Chondrocyte (in vitro differentiated cells): ENCODE results near the gene MSX1. TPM values are rescaled to one million over a fixed set of nuclear protein-coding genes. Genes with fewer than 3 reads are reported as not detected.

Source experiments
- DNase-seq: peaks from one replicate; pipeline ENCODE4 v3.0.0; 2021; ENCODE audit warnings: mixed read lengths, low spot score
- H3K27ac Mint-ChIP-seq: one replicate; pipeline ENCODE4 v1.8.0; 2021; ENCODE audit warnings: mild to moderate bottlenecking, moderate library complexity, mixed read lengths; ENCODE audit not compliant: unreplicated experiment
- H3K27me3 Mint-ChIP-seq: 2 replicates; pipeline ENCODE4 v1.8.0; 2021; ENCODE audit warnings: low read depth, mixed read lengths
- H3K36me3 Mint-ChIP-seq: 2 replicates; pipeline ENCODE4 v1.8.0; 2021; ENCODE audit warnings: low read depth, mixed read lengths
- H3K4me1 Mint-ChIP-seq: 2 replicates; pipeline ENCODE4 v1.8.0; 2021; ENCODE audit warnings: low read depth, mild to moderate bottlenecking, mixed read lengths
- H3K4me3 Mint-ChIP-seq: one replicate; pipeline ENCODE4 v1.8.0; 2021; ENCODE audit warnings: mild to moderate bottlenecking, moderate library complexity, mixed read lengths; ENCODE audit not compliant: unreplicated experiment
- H3K9me3 Mint-ChIP-seq: 2 replicates; pipeline ENCODE4 v1.8.0; 2021; ENCODE audit warnings: low read depth, mixed read lengths
- total RNA-seq: library from RNA; stranded (reverse); gene quantifications from 3 replicates; pipeline ENCODE4 v1.2.1, GENCODE V29; 2021
- TF ChIP-seq, protein P1 (sequence below): fragments of 200-600 bp; sonication (generic); IDR thresholded peaks from 2 replicates; pipeline ENCODE4 v1.5.0; 2021; ENCODE audit warnings: antibody characterized with exemption, mild to moderate bottlenecking, moderate library complexity

The MSX1 gene
- total RNA-seq, 1 donor from 2014 or later: 4.8 TPM

GRCh38 chr4:4887426-4887825 lies 28.0 kb downstream of the MSX1 start:
- no peak for DNase-seq
- Mint-ChIP-seq H3K4me1 (peaks cover 6% of the 10 kb centered on the region), H3K9me3 (no peaks in the 10 kb centered on the region), H3K27ac (no peak overlapping the region), H3K36me3 (no peaks in the 10 kb centered on the region), H3K27me3 (peaks cover 45% of the 10 kb centered on the region), H3K4me3 (no peak overlapping the region)
- TF ChIP-seq, protein P1, sequence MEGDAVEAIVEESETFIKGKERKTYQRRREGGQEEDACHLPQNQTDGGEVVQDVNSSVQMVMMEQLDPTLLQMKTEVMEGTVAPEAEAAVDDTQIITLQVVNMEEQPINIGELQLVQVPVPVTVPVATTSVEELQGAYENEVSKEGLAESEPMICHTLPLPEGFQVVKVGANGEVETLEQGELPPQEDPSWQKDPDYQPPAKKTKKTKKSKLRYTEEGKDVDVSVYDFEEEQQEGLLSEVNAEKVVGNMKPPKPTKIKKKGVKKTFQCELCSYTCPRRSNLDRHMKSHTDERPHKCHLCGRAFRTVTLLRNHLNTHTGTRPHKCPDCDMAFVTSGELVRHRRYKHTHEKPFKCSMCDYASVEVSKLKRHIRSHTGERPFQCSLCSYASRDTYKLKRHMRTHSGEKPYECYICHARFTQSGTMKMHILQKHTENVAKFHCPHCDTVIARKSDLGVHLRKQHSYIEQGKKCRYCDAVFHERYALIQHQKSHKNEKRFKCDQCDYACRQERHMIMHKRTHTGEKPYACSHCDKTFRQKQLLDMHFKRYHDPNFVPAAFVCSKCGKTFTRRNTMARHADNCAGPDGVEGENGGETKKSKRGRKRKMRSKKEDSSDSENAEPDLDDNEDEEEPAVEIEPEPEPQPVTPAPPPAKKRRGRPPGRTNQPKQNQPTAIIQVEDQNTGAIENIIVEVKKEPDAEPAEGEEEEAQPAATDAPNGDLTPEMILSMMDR: no peak

- Mint-ChIP-seq H3K27ac (no peak overlapping the region), H3K27me3 (peaks cover 50% of the 10 kb centered on the region), H3K4me1 (no peaks in the 10 kb centered on the region), H3K9me3 (no peaks in the 10 kb centered on the region), H3K36me3 (no peaks in the 10 kb centered on the region), H3K4me3 (no peak overlapping the region)
- DNase-seq: no peak
- TF ChIP-seq, protein P1: no peak
Measured at GRCh38 chr4:4888695-4889094, 29.2 kb downstream of the MSX1 start.

DNA sequence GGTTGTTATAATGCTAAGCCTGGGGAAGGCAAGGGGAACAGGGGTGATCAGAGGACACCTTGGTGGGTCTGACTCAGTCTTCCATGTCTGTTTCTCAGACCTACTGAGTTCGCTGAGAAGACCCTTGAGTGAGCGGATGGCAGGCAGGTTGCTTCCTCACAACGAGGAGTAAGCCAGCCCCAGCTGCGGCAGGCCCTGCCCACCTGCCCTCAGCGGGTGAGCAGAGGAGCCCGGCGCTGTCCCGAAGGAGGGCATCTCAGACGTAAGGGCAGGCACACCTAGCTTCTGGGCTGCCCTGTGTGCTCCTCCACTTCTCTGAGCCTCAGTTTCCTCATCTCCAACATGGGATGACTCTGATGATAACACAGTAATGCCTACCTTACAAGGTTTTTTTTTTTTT lies 30.3 kb downstream of the MSX1 start:
- no peaks in the 10 kb centered on the region for H3K36me3 Mint-ChIP-seq
- no peak for DNase-seq
- no peaks in the 10 kb centered on the region for H3K9me3 Mint-ChIP-seq
- H3K27me3 Mint-ChIP-seq: peaks cover 54% of the 10 kb centered on the region
- TF ChIP-seq, protein P1: no peak
- no peak overlapping the region for H3K27ac Mint-ChIP-seq
- no peaks in the 10 kb centered on the region for H3K4me1 Mint-ChIP-seq
- H3K4me3 Mint-ChIP-seq: no peak overlapping the region

GRCh38 chr4:4890574-4891255 lies 31.2 kb downstream of the MSX1 start:
- no peak for DNase-seq
- H3K9me3 Mint-ChIP-seq: no peaks in the 10 kb centered on the region
- no peak overlapping the region for H3K27ac Mint-ChIP-seq
- no peak overlapping the region for H3K4me3 Mint-ChIP-seq
- H3K27me3 Mint-ChIP-seq: peaks cover 54% of the 10 kb centered on the region
- no peaks in the 10 kb centered on the region for H3K36me3 Mint-ChIP-seq
- TF ChIP-seq, protein P1: no peak
- H3K4me1 Mint-ChIP-seq: no peaks in the 10 kb centered on the region

DNA sequence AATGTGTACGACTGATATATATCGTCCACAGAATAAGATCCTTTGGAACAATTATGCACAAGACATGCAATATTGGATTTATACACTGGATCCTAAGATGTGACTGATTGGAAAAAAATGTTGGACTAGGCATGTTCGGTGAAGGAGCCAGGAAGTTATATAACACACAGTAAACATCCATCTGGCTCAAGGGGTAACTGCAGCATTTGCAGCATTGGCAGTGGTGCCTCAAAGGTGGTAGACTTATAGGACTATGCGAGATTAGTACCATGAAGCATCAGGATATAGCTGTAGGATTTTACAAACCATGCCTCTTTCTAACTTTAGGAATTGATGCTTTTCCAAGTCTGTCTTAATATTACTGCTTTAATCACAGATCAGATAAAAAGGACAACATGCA lies 34.3 kb downstream of the MSX1 start:
- Mint-ChIP-seq H3K4me3 (no peak overlapping the region), H3K27ac (no peak overlapping the region), H3K4me1 (no peaks in the 10 kb centered on the region), H3K9me3 (no peaks in the 10 kb centered on the region), H3K36me3 (no peaks in the 10 kb centered on the region), H3K27me3 (peaks cover 33% of the 10 kb centered on the region)
- no peak for DNase-seq
- TF ChIP-seq, protein P1: no peak
